ENCODE data around the gene GSTM2. TPM values are rescaled to one million over a fixed set of nuclear protein-coding genes. Genes with fewer than 3 reads are reported as not detected.

The GSTM2 gene
- total RNA-seq, 1 donor from 2014 or later, result 76.9 TPM

GRCh38 chr1:109620841-109621286 lies 47.0 kb upstream of the GSTM2 start:
- no peaks in the 10 kb centered on the region for H3K9me3 Mint-ChIP-seq (ENCODE audit: low read depth)
- H3K36me3 Mint-ChIP-seq (ENCODE audit: insufficient read depth), result no peaks in the 10 kb centered on the region
- TF ChIP-seq, protein P1, sequence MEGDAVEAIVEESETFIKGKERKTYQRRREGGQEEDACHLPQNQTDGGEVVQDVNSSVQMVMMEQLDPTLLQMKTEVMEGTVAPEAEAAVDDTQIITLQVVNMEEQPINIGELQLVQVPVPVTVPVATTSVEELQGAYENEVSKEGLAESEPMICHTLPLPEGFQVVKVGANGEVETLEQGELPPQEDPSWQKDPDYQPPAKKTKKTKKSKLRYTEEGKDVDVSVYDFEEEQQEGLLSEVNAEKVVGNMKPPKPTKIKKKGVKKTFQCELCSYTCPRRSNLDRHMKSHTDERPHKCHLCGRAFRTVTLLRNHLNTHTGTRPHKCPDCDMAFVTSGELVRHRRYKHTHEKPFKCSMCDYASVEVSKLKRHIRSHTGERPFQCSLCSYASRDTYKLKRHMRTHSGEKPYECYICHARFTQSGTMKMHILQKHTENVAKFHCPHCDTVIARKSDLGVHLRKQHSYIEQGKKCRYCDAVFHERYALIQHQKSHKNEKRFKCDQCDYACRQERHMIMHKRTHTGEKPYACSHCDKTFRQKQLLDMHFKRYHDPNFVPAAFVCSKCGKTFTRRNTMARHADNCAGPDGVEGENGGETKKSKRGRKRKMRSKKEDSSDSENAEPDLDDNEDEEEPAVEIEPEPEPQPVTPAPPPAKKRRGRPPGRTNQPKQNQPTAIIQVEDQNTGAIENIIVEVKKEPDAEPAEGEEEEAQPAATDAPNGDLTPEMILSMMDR (IDR thresholded peaks at IDR 0.05; ENCODE audit: unreplicated experiment), result no peak
- peak overlapping the region; percentile 95 for H3K4me3 Mint-ChIP-seq (ENCODE audit: low read depth)
- peak; percentile 66 for DNase-seq (ENCODE audit: low spot score, unreplicated experiment)
- peaks cover 35% of the 10 kb centered on the region for H3K4me1 Mint-ChIP-seq (ENCODE audit: low read depth)
- H3K27ac Mint-ChIP-seq, result peak overlapping the region; percentile 94
- peaks cover 6% of the 10 kb centered on the region for H3K27me3 Mint-ChIP-seq

- Mint-ChIP-seq H3K36me3 (ENCODE audit: insufficient read depth) (no peaks in the 10 kb centered on the region), H3K4me1 (ENCODE audit: low read depth) (peaks cover 30% of the 10 kb centered on the region), H3K27me3 (peaks cover 3% of the 10 kb centered on the region), H3K4me3 (ENCODE audit: low read depth) (peak overlapping the region; percentile 95), H3K9me3 (ENCODE audit: low read depth) (no peaks in the 10 kb centered on the region), H3K27ac (no peak overlapping the region)
- TF ChIP-seq, protein P1 (IDR thresholded peaks at IDR 0.05; ENCODE audit: unreplicated experiment), result no peak
- DNase-seq (ENCODE audit: low spot score, unreplicated experiment), result no peak
Measured at GRCh38 chr1:109621379-109622136, 46.3 kb upstream of the GSTM2 start.

DNA sequence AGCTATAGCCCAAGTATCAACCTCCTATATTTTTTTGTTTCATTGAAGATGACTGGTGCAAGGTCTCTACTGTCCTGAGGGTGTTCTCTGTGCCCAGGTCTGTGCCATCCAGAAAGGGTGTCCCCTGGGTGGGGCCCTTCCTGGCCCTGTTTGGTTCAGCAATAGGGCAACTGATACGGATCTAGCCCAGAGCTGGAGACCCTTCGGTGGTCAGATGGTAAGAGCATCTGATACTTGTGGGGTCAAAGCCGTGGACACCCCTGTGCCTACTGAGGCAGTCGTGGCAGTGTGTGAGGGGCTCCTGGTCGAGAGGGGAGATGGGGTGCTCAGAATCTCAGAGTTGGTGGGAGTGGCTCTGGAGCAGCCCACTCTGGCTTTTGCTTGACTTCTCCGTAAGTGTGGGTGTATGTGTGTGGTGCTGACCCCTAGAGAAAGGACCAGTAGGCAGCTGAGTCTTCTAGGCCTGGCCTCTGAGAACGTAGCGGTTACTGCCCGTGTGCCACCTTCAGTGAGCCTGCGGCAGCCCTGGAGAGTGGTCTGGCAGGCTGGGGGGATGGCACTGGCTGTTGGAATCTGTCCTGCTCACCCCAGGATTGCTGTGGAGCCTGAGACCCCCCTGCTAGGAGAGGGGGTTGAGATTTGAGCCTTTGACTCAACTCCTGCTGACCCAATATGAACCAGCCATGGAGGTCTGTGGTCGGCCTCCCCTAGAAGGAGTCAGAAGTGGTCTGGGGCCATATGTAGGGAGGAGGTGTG lies 45.5 kb upstream of the GSTM2 start:
- Mint-ChIP-seq H3K4me1 (ENCODE audit: low read depth) (peaks cover 28% of the 10 kb centered on the region), H3K9me3 (ENCODE audit: low read depth) (no peaks in the 10 kb centered on the region), H3K27me3 (no peaks in the 10 kb centered on the region), H3K4me3 (ENCODE audit: low read depth) (peak overlapping the region; percentile 95), H3K36me3 (ENCODE audit: insufficient read depth) (no peaks in the 10 kb centered on the region), H3K27ac (no peak overlapping the region)
- no peak for DNase-seq (ENCODE audit: low spot score, unreplicated experiment)
- TF ChIP-seq, protein P1 (IDR thresholded peaks at IDR 0.05; ENCODE audit: unreplicated experiment), result no peak

- H3K4me3 Mint-ChIP-seq (ENCODE audit: low read depth), result no peak overlapping the region
- no peaks in the 10 kb centered on the region for H3K27me3 Mint-ChIP-seq
- H3K9me3 Mint-ChIP-seq (ENCODE audit: low read depth), result no peaks in the 10 kb centered on the region
- peaks cover 26% of the 10 kb centered on the region for H3K4me1 Mint-ChIP-seq (ENCODE audit: low read depth)
- DNase-seq (ENCODE audit: low spot score, unreplicated experiment), result no peak
- H3K36me3 Mint-ChIP-seq (ENCODE audit: insufficient read depth), result peaks cover 2% of the 10 kb centered on the region
- H3K27ac Mint-ChIP-seq, result no peak overlapping the region
- TF ChIP-seq, protein P1 (IDR thresholded peaks at IDR 0.05; ENCODE audit: unreplicated experiment), result no peak
Measured at GRCh38 chr1:109622895-109623294, 45.0 kb upstream of the GSTM2 start.

GRCh38 chr1:109623601-109624161 lies 44.2 kb upstream of the GSTM2 start:
- no peak overlapping the region for H3K4me3 Mint-ChIP-seq (ENCODE audit: low read depth)
- no peak for DNase-seq (ENCODE audit: low spot score, unreplicated experiment)

More at GRCh38 chr1:109623601-109624161, 44.2 kb upstream of the GSTM2 start:
- no peaks in the 10 kb centered on the region for H3K9me3 Mint-ChIP-seq (ENCODE audit: low read depth)
- TF ChIP-seq, protein P1 (IDR thresholded peaks at IDR 0.05; ENCODE audit: unreplicated experiment), result no peak
- peaks cover 3% of the 10 kb centered on the region for H3K36me3 Mint-ChIP-seq (ENCODE audit: insufficient read depth)
- H3K4me1 Mint-ChIP-seq (ENCODE audit: low read depth), result peaks cover 21% of the 10 kb centered on the region
- no peak overlapping the region for H3K27ac Mint-ChIP-seq
- H3K27me3 Mint-ChIP-seq, result no peaks in the 10 kb centered on the region
